GM23248 (cell line): ENCODE measurements around the gene NBPF14.
"Not testable (repeated sequence)": the region's sequence is repeated elsewhere in the genome, so short reads cannot be mapped to it uniquely, and the experiment has no call there.

Experiments used
- EZH2 ChIP-seq: fragments of 200-600 bp; sonication (generic); IDR thresholded peaks from 2 replicates; pipeline ENCODE4 v1.6.1; 2018; ENCODE audit warnings: antibody characterized with exemption, mild to moderate bottlenecking; ENCODE audit not compliant: insufficient read depth, poor library complexity, severe bottlenecking
- EZH2phosphoT487 ChIP-seq: fragments of 200-600 bp; sonication (generic); IDR thresholded peaks from 2 replicates; pipeline ENCODE4 v1.6.1; 2018; ENCODE audit warnings: antibody characterized with exemption, moderate library complexity, mild to moderate bottlenecking, low read depth; ENCODE audit not compliant: insufficient read depth

DNA sequence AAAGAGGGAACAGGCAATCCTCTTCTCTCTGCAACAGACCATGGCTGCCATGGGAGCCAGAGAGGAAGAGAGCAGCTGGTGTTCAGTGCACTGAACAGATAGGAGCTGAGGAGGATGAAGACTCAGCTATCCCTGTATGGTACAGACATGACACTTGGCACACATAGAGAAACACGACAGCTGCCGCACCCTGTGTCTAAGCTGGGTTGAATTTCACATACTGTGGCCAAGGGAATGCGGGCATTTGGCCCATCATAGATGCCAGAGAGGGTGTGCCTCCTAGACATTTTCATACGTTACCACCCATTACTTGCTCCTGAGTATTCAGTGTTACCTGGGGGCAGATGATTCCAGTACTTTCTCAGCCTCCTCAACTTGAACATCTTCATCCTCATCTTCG, 4.7 kb downstream of the NBPF14 start:
- not testable (repeated sequence) for TF ChIP-seq EZH2phosphoT487, EZH2
